ENCODE data around the gene SPDYE16.
A peak's percentile ranks its signal among the peaks of the same experiment; 100 is the strongest.
"Not testable (repeated sequence)": the region's sequence is repeated elsewhere in the genome, so short reads cannot be mapped to it uniquely, and the experiment has no call there.

SPDYE16 gene

GRCh38 chr7:76549025-76549854 lies 6.1 kb upstream of the SPDYE16 start:
- DNase-seq = peak; percentile 75 to 87

- DNase-seq = not testable (repeated sequence)
These were observed 11.5 kb downstream of the SPDYE16 start for GRCh38 chr7:76531643-76532042.

- DNase-seq = not testable (repeated sequence)
These were observed 16.9 kb downstream of the SPDYE16 start for GRCh38 chr7:76526183-76526582.

GRCh38 chr7:76516932-76517331 lies 26.2 kb downstream of the SPDYE16 start:
- DNase-seq = not testable (repeated sequence)

- no peak for DNase-seq
These were observed 27.1 kb downstream of the SPDYE16 start for GRCh38 chr7:76515999-76516443.

- DNase-seq = no peak
These were observed 27.9 kb downstream of the SPDYE16 start for GRCh38 chr7:76514926-76515771.

- DNase-seq = no peak
These were observed 29.0 kb downstream of the SPDYE16 start for GRCh38 chr7:76513817-76514799.

- no peak for DNase-seq
These were observed 29.9 kb downstream of the SPDYE16 start for GRCh38 chr7:76512941-76513816.

GRCh38 chr7:76511911-76512885 lies 30.9 kb downstream of the SPDYE16 start:
- DNase-seq = not testable (repeated sequence)

GRCh38 chr7:76511200-76511910 lies 31.7 kb downstream of the SPDYE16 start:
- DNase-seq = not testable (repeated sequence)

- DNase-seq = no peak
These were observed 32.9 kb downstream of the SPDYE16 start, which contains the start of gene UPK3B for GRCh38 chr7:76509931-76510877. UPK3B (plus strand) TSS chr7:76510552; CDS start chr7:76510653, 101 bp downstream.

GRCh38 chr7:76507723-76508406 lies 35.2 kb downstream of the SPDYE16 start:
- DNase-seq = no peak

- not testable (repeated sequence) for DNase-seq
These were observed 36.5 kb downstream of the SPDYE16 start for GRCh38 chr7:76506643-76507042.

- DNase-seq = no peak
These were observed 37.0 kb downstream of the SPDYE16 start for GRCh38 chr7:76506081-76506440.

- DNase-seq = no peak
These were observed 37.7 kb downstream of the SPDYE16 start for GRCh38 chr7:76505168-76506080.

Data from stimulated activated CD4-positive, alpha-beta T cell treated with anti-CD3 and anti-CD28 coated beads, Interleukin-4, amount 100 ng/mL, for 4 hours (primary cell).